Stromal cell of bone marrow (primary cell): ENCODE measurements around the gene LRCH1.

Experiments
- DNase-seq: peaks from one replicate; pipeline ENCODE4 v3.0.0-alpha.2; 2012; ENCODE audit warnings: low read depth

The LRCH1 gene

GRCh38 chr13:46615888-46616531, 63.0 kb downstream of the LRCH1 start:
- DNase-seq: no peak

- DNase-seq: no peak
These were observed 64.3 kb downstream of the LRCH1 start for GRCh38 chr13:46617229-46617721.

DNA sequence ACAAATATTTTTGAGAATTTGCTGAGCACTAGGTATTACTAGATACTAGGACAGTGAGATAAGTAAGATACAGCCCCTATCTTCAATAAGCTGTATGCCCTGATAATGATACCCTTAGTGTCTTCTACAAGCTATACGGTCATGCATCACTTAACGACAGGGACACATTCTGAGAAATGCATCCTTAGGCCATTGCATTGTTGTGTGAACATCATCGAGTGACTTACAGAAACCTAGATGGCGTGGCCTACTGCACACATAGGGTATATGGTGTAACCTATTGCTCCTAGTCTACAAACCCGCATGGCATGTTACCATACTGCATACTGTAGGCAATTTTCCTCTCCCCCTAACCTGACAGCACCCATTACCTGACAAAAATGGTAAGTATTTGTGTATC, 64.9 kb downstream of the LRCH1 start:
- DNase-seq: no peak

DNA sequence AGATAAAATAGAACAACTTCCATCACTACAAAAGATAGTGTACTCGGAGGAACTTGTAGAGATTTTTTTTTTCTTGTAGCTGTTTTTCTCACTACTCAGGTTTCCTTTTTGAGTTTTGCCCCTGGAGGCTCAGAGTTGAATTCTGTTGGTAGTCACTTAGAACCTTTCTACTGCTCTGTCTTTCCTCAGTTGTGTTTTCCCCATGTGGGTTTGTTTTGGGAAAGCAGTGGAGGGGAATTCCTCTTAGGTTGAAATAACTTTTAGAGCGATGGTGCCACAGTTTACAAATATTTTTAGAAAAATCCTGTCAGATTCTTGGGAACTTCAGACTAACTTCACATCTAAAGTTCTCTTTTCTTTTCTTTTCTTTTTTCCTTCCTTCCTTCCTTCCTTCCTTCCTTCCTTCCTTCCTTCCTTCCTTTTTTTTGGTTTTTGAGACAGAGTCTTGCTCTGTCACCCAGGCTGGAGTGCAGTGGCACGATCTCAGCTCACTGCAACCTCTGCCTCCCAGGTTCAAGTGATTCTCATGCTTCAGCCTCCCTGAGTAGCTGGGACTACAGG, 65.8 kb downstream of the LRCH1 start:
- no peak for DNase-seq

DNA sequence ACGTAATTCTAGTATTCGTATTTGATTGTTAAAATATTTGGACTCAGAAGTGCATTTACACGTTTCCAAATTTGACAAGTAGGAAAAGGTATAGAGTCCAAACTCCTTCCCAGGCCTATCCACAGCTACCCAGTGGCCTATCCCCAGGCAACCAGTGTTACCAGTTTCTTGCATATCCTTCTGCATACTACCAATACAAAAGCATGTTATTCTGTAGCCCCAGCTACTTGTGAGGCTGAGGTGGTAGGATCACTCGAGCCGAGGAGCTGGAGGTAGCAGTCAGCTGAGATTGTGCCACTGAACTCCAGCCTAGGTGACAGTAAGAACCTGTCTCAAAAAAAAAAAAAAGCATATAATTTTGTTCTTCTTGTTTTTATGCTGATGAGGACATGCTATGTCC, 67.1 kb downstream of the LRCH1 start:
- DNase-seq: no peak

DNA sequence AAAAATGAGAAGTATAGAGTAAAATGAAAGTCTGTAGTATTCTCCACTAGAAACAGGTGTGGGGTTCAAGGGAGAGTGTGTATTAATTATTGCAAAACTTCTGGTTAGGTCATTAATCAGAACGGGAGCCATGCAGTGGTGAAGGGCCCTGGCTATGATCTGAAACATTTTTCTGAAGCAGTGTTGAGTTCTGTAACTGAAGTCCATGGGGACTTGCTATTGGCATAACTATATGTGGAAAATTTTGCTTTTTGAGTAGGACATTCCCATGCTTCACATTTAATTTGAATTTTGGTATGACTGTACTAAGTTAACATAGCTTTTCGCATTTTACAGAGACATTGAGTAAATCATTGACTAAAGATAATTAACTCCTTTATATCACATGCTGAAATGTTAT, 67.5 kb downstream of the LRCH1 start:
- no peak for DNase-seq

DNA sequence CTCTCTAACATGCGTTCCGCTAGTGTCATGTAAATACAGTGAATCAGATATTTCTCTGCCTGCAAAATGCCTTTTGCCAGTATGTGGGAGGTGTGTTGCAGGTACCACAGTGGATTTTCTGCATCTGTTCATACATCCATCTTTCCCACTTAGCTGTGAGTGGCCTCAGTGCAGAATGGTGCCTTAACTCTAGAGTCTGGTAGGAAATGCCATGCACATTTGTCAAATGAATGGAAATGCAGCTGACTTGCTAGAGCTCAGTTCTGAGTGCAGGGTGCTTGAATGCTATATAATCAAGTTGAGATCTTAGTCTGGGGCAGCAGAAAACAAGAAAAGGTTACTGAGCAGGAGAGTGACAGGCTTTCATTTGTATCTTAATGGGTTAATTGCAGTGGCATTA, 68.2 kb downstream of the LRCH1 start:
- DNase-seq: no peak

DNA sequence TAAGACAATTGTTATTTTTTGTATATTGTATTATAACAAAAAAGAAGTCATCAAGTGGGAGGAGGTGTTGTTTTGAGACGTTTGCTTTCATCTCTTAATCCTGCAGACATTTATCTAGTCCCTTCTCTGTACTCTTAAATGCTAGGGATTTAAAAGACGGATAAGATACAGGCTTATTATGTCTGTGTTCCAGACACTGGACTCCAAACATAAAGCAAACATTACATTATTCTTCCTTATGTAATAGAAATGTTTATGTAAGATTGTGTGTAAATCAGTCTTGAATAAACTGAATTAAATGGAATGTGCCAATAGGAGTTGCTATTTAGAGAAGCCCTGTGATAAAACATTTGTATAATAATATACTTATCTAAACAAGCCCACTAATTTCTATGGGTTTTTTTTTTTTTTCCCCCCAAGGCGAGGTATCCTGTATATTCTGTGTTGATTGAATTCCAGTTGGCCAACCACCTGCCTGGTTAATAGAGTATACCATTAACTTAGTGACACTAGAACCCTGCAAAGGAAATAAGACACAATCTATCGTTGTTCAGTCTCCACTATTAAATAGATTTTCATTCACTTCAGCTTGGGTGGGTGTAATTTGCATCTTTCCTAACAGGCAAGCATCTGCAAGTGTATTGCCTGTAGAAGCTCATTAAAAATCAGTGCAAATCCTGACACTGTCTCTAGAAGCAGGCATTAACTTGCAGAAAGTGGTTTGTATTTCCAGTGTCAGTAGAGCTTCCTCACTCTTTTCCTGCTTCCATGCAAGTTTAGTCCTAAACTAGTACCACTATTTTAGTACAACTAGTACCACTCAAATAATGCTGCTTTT, 69.0 kb downstream of the LRCH1 start:
- no peak for DNase-seq

- DNase-seq: peak; percentile 91
These were observed 69.8 kb downstream of the LRCH1 start for GRCh38 chr13:46622630-46623256.

- DNase-seq: no peak
These were observed 71.4 kb downstream of the LRCH1 start for GRCh38 chr13:46624353-46624752.

DNA sequence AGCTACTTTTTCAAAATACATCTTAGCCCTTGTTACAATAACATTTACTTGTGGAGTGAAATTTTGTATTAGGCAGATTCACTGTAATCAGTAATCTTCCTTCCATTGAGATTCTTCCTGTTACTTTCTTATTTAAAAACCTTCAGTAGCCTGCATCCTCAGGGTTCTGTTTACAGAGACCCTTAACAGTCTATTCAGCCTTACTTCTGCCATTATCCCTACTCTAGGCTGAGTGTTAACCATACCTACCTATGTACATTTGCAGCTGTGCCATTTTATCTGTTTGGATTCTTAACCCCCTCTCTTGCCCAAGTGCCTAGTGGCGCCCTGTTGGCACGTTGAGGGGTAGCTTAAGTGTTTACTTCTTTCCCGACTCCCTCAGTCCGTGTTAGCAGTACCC, 71.9 kb downstream of the LRCH1 start:
- DNase-seq: no peak

DNA sequence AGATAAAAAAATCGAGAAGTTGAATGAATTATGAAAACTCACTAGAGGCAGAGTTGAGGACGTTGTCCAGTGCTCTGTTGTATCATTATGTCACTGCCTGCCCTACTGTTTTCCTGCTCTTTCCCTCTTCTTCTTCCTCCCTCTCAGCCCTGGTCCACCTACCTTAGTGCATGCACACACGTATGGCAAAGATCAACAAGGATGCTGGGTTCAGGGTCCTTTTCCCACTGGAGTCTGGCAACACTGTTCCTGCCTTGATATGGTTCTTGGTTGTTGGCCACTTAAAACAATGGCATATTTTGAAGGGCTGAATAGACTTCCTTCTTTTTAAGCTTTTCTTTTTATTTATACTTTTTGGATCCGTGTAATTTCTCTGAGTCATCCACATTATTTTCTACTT, 74.5 kb downstream of the LRCH1 start:
- DNase-seq: no peak

DNA sequence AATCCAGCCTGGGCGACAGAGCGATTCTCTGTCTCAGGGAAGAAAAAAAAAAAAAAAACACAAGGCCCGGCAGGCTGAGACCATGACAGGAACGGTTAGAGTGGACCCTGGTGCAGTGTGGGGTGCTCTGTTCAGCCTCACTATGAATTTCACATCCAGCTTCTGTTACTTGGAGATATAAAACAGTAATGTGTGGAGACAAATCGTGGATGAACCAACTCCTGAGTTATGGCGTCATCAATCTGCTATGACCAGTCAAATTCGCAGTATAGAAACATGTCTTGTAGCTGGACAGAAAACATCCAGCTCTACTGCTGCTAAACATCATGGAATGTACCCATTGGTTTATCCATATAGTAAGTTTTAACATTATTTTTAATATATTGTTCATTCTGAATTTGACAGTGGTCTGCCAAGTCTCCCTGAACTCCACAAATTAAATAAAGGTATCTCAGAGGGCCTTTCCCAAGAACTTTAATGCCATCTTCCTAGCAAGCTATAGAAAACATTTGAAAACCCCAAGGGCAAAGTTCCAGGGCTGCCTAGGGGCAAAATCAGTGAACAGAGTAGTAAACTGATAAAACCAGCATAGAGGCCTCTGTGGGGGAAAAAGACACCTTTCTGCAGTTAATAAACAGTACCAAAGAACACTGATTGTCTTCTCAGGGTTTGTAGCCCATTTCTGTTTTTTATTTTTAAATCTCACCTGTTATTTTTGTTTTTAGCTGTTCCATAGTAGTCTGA, 75.8 kb downstream of the LRCH1 start:
- DNase-seq: no peak

DNA sequence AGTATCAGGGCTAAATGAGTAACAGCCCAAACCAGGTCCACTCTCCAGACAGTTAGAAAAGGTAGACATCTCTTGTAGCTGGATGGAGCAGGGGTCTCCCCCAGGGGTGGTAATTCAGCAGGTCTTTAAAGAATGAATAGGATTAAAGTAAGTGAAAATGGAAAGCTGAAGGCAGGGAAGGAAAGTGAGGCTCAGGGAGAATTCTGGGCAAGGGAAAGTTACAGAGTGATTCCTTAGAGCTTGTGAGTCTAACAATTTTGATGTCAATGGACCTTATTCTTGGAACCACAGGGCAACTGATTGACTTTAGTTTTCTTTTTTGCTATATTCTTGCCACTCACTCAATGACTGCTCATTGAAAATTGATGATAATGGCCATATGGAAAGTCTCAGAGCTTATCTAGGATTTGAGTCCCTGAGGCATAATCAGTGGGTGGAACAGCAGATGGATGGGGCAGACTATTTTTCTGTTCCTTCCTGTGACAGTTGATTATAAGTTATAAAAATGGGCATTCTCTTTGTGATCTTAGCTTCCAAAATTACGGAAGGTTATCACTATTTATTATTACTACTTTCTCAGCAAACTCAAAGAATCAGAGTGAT, 76.9 kb downstream of the LRCH1 start:
- no peak for DNase-seq

- DNase-seq: no peak
These were observed 77.6 kb downstream of the LRCH1 start for GRCh38 chr13:46630431-46631178.

GRCh38 chr13:46631179-46631542, 78.2 kb downstream of the LRCH1 start:
- no peak for DNase-seq

GRCh38 chr13:46632176-46632575, 79.2 kb downstream of the LRCH1 start:
- no peak for DNase-seq

GRCh38 chr13:46633416-46633815, 80.4 kb downstream of the LRCH1 start:
- DNase-seq: no peak

DNA sequence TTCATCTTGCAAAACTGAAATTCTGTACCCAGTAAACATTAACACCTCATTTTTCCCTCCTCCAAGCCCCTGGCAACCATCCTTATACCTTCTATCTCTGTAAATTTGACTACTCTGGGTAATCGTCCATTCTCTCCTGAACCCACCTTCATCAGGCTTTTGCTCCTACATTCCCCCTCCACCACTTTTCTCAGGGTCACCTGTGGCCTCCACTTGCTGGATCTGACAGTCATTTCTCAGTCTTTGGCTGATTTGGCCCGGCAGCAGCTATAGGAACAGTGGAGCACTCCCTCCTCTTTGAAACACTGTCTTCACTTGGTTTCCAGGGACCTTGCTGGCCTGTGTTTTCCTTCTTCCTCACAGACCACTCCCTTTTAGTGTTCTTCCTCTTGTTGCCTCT, 83.5 kb downstream of the LRCH1 start:
- no peak for DNase-seq

- no peak for DNase-seq
These were observed 84.2 kb downstream of the LRCH1 start for GRCh38 chr13:46637213-46637612.

GRCh38 chr13:46638262-46638661, 85.3 kb downstream of the LRCH1 start:
- DNase-seq: no peak
